Measurements from ENCODE around the gene C15orf61.

C15orf61 gene

DNA sequence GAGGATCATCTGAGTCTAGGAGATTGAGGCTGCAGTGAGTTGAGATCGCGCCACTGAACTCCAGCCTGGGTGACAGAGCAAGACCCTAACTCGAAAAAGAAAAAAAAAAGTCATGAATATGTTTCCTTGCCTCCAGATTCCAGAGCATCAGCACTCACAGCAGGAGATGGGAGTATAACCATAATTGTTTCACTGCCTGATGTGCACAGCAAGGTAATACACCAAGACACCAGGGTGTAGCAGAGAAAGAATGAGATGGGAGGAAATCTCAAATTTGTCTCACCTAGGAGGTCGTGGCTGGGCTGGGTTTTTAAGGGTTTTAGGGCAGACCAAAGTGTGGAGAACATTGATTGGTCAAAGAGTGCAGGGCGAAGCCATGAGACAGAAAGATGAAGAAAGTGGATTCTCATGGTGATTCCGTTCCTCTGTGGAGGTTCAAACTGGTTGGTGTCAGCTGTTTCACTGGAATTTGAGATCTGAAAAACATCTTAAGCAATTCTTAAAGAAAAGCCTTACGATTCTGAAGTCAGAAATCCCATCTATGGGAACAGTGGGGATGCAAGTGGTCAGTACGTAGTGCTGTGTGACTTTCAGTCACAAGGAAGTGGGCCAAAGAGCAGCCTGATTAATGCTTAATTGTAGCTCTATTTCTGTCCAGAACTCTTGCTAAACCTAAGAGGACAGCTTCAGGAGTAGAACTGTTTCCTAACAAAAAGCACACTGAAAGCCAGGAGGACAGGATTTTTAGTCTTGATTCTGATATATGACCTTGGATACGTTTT, 7.8 kb upstream of the C15orf61 start:
- no peak for DNase-seq (ENCODE audit: low read depth in 2 of 2)

DNA sequence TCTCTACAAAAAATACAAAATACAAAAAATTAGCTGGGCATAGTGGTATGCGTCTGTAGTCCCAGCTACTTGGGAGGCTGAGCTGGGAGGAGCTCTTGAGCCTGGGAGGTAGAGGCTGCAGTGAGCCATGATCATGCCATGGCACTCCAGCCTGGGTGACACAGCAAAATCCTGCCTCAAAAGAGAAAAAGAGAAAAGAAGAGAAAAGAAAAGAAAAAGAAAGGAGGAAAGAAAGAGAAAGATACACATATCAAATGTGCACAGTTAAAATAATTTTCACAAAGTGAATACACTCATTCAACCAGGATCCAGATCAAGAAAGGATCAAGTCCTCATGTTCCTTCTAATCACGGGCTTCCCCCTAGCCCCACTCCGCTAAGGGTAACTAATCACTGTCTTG, 5.8 kb upstream of the C15orf61 start:
- DNase-seq (ENCODE audit: low read depth in 2 of 2), result no peak

DNA sequence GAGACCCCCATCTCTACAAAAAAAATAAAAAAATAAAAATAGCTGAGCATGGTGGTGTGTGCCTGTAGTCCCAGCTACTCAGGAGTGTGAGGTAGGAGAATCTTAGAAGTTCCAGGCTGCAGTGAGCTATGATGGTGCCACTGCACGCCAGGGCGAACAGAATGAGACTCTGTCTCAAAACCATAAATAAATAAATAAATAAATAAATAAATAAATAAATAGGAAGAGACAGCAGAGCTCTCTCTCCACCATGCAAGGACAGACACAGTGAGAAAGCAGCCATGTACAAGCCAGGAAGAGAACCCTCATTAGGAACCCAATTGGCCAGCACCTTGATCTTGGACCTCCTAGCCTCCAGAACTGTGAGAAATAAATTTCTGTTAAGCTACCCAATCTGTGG, 5.4 kb upstream of the C15orf61 start:
- no peak for DNase-seq (ENCODE audit: low read depth in 2 of 2)

DNA sequence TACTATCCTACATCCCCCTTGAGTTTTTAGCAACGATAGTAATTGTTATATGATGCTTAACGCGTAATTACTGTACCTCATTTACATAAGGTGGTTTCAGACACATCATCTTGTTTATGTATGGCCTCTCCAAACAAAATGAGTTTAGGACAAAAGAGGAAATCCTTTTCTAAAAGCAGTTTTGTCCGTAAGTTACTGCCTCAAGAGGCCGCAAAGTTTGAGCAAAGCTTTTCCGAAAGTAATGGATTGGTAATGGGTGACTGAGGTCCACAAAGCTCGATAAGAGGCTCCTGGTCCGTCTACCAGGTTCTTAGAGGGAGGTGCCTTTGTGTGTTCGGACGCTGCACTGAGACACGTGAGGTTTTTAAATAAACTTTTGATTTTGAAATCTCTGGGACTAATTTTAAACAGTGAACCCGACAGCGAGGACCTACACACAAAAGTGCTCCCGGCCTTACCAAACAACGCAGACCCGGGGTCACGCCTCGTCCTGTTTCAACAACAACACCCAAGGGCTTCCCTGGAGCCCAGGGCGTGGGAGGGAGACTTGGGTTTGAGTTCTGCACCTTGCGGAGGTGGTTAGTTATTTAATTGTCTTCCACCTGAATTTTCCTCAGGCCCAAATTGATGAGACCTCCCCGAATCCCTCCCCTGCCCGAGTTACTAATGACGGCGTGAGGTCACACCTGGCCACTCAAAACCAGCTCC, 456 bp upstream of the C15orf61 start:
- DNase-seq (ENCODE audit: low read depth in 2 of 2), result no peak

DNA sequence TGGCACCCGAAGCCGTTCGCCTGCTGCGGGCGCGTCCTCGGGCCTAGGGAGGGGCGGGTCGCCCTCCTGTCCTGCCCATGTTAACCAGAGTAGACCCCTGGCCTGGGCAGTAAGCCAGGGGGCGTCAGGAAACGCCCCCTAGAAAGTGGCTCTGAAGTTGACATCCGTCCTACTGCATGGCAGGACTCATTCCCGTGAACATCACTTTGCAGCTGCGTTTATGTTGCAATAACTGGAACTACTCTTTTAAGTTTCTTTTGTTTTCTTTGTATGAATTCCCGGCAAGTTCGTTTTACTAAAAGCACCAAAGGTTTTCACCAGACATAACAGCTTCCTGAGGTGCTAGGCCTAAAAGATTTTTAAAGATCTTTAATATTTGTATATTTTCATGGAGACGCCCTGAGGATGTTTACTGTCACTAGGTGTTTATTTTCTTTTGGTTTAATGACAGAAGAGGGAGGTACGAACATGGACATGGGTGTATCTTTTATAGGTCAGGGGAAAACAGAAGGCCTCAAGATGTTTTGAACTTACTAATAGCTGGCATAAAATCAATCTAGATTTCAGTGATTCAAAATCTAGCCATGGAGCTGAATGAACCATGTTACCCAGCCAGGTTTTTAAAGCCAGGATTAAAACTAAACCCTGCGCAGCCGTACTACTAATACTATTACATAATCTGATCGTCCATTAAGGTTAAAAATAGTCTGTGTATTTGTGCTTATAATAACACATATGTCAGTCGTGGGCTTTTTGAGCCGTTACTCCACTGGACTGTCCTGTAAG, 1.0 kb downstream of the C15orf61 start:
- DNase-seq (ENCODE audit: low read depth in 2 of 2), result no peak

DNA sequence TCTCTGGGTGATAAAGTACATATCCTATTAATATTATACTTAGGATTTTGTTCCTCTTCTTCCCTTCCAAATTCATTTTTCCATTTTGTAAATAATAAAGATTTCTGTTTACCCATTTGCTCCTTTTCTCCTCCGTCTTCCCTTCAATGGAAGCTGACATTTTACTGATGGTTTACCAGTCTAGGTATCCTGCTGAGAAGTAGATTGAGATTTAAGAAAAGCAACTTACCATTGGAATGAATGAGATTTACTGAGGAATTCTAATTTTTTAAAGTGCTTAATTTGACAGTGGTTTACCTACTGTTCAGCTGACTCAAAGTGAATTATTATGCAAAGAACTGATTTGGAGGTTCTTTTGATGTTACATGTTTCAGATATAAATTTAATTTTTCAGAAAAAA, 2.4 kb downstream of the C15orf61 start:
- DNase-seq (ENCODE audit: low read depth in 2 of 2), result no peak

DNA sequence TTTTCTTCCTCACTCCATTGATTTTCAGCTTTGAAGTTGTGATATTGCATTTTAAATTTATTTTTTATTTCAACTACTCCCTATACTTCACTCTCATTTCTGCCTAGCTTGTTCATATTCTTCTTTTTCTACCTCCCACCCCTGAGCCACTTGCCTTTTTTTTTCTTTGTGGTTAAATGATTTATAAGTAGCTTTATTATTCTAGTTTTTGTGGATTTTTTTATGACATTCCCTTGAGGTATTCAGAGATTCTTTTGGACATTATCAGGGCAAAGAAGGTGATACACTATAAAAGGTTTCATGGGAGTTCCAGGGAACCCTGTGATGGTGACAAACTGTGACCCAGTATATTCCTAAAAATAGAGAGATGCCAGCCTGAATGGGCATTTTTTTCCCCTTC, 3.3 kb downstream of the C15orf61 start:
- no peak for DNase-seq (ENCODE audit: low read depth in 2 of 2)

DNA sequence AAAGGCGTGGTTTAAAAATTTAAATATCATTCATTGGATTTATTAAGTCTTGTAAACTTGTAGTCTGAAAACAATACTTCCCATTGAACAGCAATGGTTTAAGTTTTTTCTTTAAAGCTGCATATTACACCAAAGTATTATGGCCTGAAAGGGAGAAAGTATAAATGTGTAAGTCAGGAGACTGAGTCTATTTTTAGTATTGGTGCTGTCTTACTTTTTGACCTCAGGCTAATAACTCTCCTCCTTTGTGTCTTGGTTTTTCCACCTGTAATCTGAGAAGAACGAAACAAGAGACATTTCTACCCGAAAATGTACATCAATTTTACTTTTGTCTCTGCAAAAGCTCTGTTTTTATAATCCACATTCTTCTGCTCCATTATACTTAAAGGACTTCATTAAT, 7.6 kb downstream of the C15orf61 start:
- no peak for DNase-seq (ENCODE audit: low read depth in 2 of 2)

DNA sequence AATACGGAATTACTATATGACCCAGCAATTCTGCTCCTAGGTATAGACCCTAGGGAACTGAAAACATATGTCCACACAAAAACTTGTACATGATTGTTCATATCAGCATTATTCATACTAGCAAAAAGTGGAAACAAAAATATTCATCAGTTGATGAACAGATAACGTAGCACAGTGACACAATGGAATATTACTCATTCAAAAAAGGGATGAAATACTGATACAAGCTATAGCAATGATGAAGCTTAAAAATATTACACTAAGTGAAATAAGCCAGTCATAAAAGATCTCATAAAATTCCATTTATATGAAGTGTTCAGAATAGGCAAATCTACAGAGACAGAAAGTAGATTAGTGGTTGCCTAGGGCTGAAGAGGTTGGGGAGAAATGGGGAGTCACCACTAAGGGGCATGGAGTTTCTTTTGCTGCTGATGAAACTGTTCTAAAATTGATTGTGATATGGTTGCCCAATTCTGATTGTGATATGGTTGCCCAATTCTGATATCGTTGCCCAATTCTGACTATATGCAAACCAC, 10.5 kb downstream of the C15orf61 start:
- DNase-seq (ENCODE audit: low read depth in 2 of 2), result no peak

DNA sequence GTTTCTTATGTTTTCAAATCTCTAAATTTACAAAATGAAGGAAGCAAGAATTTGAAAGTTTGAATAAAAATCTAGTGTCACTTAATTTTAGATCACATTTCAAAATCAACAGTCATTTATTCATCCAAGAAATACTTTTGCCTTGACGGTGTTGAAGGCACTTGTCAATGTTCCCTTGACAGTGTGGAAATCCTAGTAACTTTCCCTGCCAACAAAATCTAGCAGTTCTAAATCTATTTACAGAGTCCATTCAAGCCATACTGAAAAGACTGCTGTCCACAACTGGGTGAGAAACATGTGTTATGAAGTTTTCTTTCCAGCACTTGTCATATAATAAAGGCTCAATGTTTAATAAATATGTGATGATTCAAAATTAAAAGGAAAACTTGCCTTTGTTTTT, 12.9 kb downstream of the C15orf61 start:
- DNase-seq (ENCODE audit: low read depth in 2 of 2), result no peak

DNA sequence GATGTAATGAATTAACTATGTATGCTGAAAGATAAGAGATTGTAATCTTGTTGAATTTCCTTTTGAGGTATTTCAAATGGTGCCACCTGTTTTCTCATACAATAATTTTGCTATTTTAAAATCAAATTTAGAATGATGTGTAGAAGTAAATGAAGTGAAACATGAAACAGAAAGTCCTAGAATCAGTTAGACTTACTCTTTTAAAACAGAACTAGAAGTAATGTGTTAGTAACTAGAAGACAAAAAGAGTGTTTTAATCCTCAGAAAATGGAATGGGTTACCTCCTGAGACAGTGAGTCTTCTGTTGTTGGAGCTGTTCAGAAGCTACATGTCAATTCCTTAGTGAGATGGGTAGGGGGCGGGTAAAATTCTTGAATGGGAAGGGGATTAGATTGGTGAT, 13.4 kb downstream of the C15orf61 start:
- DNase-seq (ENCODE audit: low read depth in 2 of 2), result no peak

DNA sequence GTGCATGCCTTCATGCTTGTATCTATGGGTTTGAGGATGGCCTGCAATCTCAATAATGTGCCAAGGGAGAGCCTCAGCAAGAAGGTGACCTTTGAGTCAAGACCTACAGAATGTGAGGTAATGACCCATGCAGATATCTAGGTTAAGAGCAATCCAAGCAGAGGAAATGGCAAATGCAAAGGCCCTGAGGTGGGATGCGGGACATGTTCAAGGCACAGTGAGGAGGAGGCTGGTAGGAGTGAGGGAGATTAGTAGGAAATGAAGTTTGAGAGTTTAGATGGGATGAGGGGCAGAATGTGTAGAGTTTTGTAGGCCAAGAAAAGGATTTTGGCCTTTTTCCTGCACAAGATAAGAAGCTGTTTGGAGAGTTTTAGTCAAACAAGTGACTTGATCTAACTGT, 16.8 kb downstream of the C15orf61 start:
- no peak for DNase-seq (ENCODE audit: low read depth in 2 of 2)

DNA sequence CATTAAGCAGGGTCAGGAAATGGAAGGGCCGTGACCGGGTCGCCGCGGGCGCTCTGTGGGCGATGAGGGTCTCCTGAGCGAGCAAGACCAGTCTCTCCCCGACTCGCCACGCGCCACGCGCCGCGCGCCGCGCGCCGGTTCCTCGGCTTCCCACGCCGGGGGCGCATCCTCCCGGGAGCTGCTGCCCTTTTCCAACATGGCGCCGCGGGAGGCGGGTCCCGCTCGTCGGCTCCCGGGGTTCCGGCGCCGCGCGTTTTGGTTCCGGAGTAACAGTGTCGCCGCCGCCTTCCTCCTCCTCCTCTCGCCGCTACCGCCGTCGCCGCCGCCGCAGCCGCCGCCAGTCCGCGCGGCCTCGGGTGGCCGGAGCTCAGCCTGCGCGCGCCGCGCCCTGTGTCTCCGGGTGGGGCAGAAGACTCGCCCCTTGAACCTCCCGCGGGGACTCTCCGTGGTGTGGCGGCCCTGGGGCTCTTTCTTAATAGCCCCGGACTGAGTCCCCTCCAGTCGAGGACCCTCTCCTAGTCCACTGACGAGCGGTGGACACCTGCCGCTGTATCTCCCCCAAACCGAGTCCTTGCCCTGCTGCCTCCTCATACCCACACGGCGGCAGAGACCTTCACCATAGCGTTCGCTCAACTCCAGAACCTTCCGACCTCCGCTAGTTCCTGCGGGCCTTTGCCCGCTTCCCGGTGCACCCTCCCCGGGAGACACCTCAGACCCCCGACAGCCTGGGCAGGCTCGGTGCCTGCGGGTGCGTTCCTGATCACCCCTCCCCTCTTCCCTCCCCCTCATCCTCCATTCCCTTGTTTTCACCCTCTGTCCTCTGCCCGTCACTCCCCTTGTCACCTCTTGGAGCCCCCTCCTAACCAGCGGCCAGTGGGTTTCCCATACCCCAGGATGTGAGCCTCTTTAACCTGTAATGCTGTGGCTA, 21.8 kb downstream of the C15orf61 start, which contains the start of gene MAP2K5:
Gene MAP2K5, plus strand, starts transcription at position 284 of the 928 bp plus-strand sequence. Its CDS starts 633 bp downstream, at position 917.
- peak; percentile 55 to 79 for DNase-seq (ENCODE audit: low read depth in 2 of 2)

DNA sequence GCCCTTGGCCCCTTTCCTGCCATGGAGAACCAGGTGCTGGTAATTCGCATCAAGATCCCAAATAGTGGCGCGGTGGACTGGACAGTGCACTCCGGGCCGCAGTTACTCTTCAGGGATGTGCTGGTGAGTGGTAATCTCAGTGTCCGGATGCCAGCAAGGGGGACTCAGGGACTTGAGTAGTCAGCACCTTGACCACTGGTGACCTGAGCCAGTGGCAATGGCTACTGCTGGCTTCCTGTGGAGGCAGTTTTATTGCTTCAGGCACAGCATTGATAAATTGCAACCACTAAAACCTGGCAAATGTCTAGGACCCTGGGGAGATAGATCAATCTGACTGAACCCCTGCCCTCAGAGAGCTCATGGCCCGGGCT, 22.4 kb downstream of the C15orf61 start:
- no peak for DNase-seq (ENCODE audit: low read depth in 2 of 2)

DNA sequence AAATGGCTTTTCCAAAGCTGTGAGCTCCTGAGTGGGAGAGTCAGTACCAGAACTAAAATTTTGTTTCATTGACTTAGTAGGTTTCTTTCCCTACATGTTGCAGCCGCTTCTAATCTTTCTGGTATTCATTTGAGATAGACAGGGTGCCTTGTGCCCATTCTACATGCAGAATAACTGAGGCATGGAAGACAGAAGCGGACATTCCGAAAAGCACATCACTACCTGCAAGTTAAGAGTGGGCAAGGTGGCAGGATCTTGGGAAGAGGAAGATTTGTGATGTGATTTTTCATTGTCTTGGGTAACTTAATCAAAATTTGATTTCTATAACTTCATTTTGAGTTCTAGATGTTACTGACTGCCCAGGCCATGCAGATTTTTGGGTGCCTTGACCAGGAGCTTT, 23.5 kb downstream of the C15orf61 start:
- no peak for DNase-seq (ENCODE audit: low read depth in 2 of 2)

DNA sequence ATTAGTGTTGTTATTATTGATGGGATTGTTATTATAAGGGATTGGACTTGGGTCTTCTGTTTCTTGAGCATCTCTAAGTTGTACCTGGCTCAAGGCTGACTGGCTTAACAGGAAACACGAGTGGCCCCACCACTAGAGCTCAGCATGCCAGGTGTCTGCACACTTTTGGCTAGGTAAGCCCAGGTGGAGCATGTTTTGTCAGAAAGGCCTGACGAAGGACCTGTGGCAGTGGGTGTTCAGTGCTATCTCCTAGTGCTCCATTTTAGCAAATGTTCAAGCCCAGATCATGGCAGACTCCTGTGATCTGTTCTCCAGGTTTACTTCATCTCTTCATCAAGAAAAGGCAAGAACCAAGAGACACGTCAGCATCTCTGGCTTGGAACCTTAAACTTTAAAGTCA, 24.9 kb downstream of the C15orf61 start:
- DNase-seq (ENCODE audit: low read depth in 2 of 2), result no peak

DNA sequence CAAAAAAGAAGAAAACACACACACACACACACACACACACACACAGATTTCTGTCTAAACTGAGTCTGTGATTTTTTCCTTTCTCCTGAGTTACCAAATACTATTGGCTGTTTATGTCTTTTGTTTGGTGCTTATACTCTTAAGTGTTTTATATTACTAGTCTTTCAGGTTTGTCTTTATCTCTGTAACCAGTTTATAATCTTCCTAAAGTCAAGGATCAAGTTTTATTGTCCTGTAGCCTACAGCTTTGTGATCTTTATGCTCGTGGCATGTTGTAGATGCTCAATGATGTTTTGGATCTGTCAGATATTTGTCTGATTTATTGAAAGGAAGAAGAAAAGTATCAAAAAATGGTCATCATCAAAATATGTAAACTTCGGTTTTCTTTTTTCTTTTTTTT, 26.1 kb downstream of the C15orf61 start:
- DNase-seq (ENCODE audit: low read depth in 2 of 2), result no peak

DNA sequence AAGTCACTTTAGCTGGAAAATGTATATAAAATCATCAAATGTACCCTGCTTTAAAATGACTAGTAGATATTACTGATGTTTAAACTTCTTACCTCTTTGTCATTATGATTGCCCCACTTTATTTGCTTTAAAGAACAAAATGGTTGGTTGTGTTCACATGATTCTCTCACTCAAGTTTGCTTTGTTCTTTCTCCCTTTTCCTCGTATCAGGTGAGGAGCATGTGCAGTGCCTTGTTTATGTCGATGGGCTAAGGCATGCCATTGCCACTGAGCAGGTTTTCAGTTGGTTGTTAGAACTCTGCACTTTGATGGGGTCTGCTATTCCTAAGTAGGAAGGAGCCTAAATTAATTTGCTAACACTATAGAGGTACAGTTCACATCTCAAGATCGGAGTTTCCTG, 26.9 kb downstream of the C15orf61 start:
- no peak for DNase-seq (ENCODE audit: low read depth in 2 of 2)

DNA sequence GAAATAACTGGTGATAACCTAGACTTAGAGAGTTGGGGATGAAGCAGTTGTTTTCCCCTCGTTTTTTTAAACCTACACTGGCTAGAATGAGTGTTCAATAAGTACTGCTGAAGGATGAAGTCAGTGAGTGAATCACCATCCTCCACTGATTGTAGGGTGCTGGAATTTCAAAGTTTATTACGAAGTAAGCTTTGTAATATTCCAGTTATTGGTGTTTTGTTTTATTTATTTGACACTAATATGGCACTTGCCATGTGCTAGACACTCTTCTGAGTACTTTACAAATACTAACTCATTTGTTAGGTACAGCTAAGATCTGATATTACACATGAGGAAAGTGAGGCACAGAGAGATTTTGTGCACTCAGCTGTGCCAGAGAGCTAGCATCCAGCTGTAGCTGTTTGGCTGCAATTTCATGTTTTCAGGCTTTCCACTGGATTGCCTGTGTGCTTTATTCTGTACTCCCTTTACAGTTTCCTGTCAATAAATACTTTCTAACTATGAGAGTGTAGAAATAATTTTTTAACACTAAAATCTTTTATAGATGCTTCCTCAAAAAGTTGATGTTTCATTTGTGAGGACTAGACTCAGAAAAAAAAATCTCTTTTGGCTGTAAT, 27.4 kb downstream of the C15orf61 start:
- no peak for DNase-seq (ENCODE audit: low read depth in 2 of 2)

DNA sequence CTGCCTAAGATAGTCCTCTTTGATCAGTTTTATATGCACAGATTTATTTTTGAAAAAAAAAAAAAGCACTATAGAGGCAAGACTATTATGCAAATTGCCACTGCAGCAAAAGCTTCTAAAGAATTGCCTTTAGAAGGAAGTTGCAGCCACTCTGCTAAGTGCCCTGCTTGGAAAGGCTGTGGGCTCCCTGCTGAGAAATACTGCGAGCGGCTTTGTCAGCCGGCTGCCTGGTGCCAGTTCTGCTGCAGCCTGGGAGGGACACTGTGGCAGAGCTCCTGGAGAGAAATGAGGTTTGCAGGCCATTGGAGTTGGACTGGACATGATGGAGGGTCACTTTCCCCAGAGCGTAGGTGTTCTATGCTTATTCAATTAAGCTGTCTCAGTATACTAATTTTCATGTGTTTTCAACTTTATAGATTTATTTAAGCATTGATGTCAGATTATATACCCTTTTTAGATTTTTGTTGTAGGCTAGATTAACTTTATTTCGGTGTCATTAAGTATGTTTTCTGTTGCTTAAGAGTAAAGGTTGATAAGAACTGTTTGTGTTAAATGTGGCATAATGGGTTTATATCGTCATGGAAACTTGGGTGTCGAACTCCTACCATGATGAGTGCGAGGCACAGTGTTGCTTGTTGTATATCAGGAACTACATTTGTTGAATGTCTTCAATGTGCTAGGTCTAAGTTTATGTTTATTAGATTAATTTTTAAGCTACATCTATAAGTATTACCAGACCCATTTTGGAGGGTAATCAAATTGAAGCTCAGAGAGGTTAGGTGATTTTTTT, 28.1 kb downstream of the C15orf61 start:
- no peak for DNase-seq (ENCODE audit: low read depth in 2 of 2)

All from stimulated activated CD8-positive, alpha-beta memory T cell treated with anti-CD3 and anti-CD28 coated beads, Interleukin-7, amount 100 ng/mL, for 4 hours (primary cell).